Prostate gland (tissue), 2 donors: ENCODE results near the gene RAB3IP.

Experiments used
- CTCF ChIP-seq, 4 experiments: fragments of 200-600 bp in 2 of 4; fragments of 450-650 bp in 2 of 4; sonication (generic) in 2 of 4; IDR thresholded peaks; 1 replicate in 3 of 4; 2 replicates in 1 of 4; pipeline ENCODE4 v1.5.1; 2016 to 2019; ENCODE audit warnings: antibody characterized with exemption in 4 of 4, mild to moderate bottlenecking in 2 of 4, moderate library complexity in 2 of 4
- POLR2A ChIP-seq: fragments of 450-650 bp; IDR thresholded peaks from one replicate; pipeline ENCODE4 v1.6.1; 2016; ENCODE audit warnings: antibody characterized with exemption, mild to moderate bottlenecking
- POLR2AphosphoS5 ChIP-seq: sonication (generic); formaldehyde crosslinking; IDR thresholded peaks from one replicate; pipeline ENCODE4 v1.6.1; 2017; ENCODE audit warnings: antibody characterized with exemption

- no peak for TF ChIP-seq CTCF (IDR thresholded peaks at IDR 0.05)
- no peak for TF ChIP-seq POLR2AphosphoS5
- TF ChIP-seq POLR2A = no peak
Measured at GRCh38 chr12:69824028-69824427, 85.4 kb downstream of the RAB3IP start.
